ENCODE data around the gene NUMB. TPM values are rescaled to one million over a fixed set of nuclear protein-coding genes. Genes with fewer than 3 reads are reported as not detected.

The NUMB gene
- total and polyA plus RNA-seq, 4 donors: 27.2 to 99.3 (median 50.6) TPM

GRCh38 chr14:73258845-73259611, 199.3 kb downstream of the NUMB start:
- DNase-seq (peak in 1 of 2 donors; percentile 28), ATAC-seq (ENCODE audit: low FRiP score) (no peak)
- Histone ChIP-seq H3K9me3 (ENCODE audit: control insufficient read depth, low read length) (no peaks in the 10 kb centered on the region), H3K4me3 (ENCODE audit: low read length in 2 of 2) (no peak overlapping the region), H3K36me3 (ENCODE audit: control insufficient read depth in 1 of 2, insufficient read depth in 2 of 2, low read length in 1 of 2) (no peaks in the 10 kb centered on the region), H3K4me1 (ENCODE audit: control insufficient read depth in 1 of 2, insufficient read depth in 2 of 2, low read length in 2 of 2) (no peaks in the 10 kb centered on the region), H3K27ac (ENCODE audit: low read depth in 1 of 2, low read length in 2 of 2) (no peak overlapping the region), H3K27me3 (ENCODE audit: control insufficient read depth in 1 of 2, insufficient read depth in 2 of 2, low read length in 1 of 2) (no peaks in the 10 kb centered on the region)
- intact Hi-C loops (cut with DNase I): no loop called here
- 90 to 92% methylated on average over 19 to 20 of the region's 20 CpGs for WGBS, 2 donors

DNA sequence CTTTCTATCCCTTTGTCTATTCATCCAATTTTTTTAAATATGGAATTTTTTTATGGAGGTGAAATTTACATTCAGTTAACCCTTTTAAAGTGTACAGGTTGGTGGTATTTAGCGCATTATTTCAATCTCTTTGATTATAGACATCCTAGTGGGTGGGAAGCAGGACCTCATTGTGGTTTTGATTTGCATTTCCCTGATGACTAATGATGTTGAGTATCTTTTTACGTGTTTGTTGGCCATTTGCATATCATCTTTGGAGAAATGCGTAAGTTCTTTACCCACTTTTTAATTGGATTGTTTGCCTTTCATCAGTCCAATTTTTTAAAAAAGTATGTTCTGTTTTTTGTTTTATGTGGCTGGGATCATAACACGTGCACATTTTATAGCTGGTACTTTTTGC, 200.3 kb downstream of the NUMB start:
- 91 to 94% methylated on average over 4 of the region's 4 CpGs for WGBS, 2 donors
- Histone ChIP-seq H3K27me3 (ENCODE audit: control insufficient read depth in 1 of 2, insufficient read depth in 2 of 2, low read length in 1 of 2) (no peaks in the 10 kb centered on the region), H3K4me3 (ENCODE audit: low read length in 2 of 2) (no peak overlapping the region), H3K4me1 (ENCODE audit: control insufficient read depth in 1 of 2, insufficient read depth in 2 of 2, low read length in 2 of 2) (no peaks in the 10 kb centered on the region), H3K9me3 (ENCODE audit: control insufficient read depth, low read length) (no peaks in the 10 kb centered on the region), H3K27ac (ENCODE audit: low read depth in 1 of 2, low read length in 2 of 2) (no peak overlapping the region), H3K36me3 (ENCODE audit: control insufficient read depth in 1 of 2, insufficient read depth in 2 of 2, low read length in 1 of 2) (no peaks in the 10 kb centered on the region)
- DNase-seq: no peak
- intact Hi-C loops (cut with DNase I): no loop called here
- no peak for ATAC-seq (ENCODE audit: low FRiP score)

- no peak overlapping the region for H3K27ac ChIP-seq (ENCODE audit: low read depth in 1 of 2, low read length in 2 of 2)
- DNase-seq (peak in 1 of 2 donors; percentile 67), ATAC-seq (ENCODE audit: low FRiP score) (no peak)
- intact Hi-C loops (cut with DNase I): no loop called here
- no peak overlapping the region for H3K4me3 ChIP-seq (ENCODE audit: low read length in 2 of 2)
- H3K4me1 ChIP-seq (ENCODE audit: control insufficient read depth in 1 of 2, insufficient read depth in 2 of 2, low read length in 2 of 2): no peaks in the 10 kb centered on the region
- H3K9me3 ChIP-seq (ENCODE audit: control insufficient read depth, low read length): no peaks in the 10 kb centered on the region
- no peaks in the 10 kb centered on the region for H3K27me3 ChIP-seq (ENCODE audit: control insufficient read depth in 1 of 2, insufficient read depth in 2 of 2, low read length in 1 of 2)
- H3K36me3 ChIP-seq (ENCODE audit: control insufficient read depth in 1 of 2, insufficient read depth in 2 of 2, low read length in 1 of 2): no peaks in the 10 kb centered on the region
- 88 to 91% methylated on average over 9 of the region's 9 CpGs for WGBS, 2 donors
These were observed 202.6 kb downstream of the NUMB start for GRCh38 chr14:73255693-73256225.

- ATAC-seq (ENCODE audit: low FRiP score): no peak
- Histone ChIP-seq H3K4me1 (ENCODE audit: control insufficient read depth in 1 of 2, insufficient read depth in 2 of 2, low read length in 2 of 2) (no peaks in the 10 kb centered on the region), H3K27me3 (ENCODE audit: control insufficient read depth in 1 of 2, insufficient read depth in 2 of 2, low read length in 1 of 2) (no peaks in the 10 kb centered on the region), H3K9me3 (ENCODE audit: control insufficient read depth, low read length) (no peaks in the 10 kb centered on the region), H3K36me3 (ENCODE audit: control insufficient read depth in 1 of 2, insufficient read depth in 2 of 2, low read length in 1 of 2) (no peaks in the 10 kb centered on the region), H3K4me3 (ENCODE audit: low read length in 2 of 2) (no peak overlapping the region), H3K27ac (ENCODE audit: low read depth in 1 of 2, low read length in 2 of 2) (no peak overlapping the region)
- no peak for DNase-seq
- intact Hi-C loops (cut with DNase I): no loop called here
- WGBS, 2 donors: 94 to 95% methylated on average over 6 of the region's 6 CpGs
These were observed 203.3 kb downstream of the NUMB start for GRCh38 chr14:73255005-73255400.

DNA sequence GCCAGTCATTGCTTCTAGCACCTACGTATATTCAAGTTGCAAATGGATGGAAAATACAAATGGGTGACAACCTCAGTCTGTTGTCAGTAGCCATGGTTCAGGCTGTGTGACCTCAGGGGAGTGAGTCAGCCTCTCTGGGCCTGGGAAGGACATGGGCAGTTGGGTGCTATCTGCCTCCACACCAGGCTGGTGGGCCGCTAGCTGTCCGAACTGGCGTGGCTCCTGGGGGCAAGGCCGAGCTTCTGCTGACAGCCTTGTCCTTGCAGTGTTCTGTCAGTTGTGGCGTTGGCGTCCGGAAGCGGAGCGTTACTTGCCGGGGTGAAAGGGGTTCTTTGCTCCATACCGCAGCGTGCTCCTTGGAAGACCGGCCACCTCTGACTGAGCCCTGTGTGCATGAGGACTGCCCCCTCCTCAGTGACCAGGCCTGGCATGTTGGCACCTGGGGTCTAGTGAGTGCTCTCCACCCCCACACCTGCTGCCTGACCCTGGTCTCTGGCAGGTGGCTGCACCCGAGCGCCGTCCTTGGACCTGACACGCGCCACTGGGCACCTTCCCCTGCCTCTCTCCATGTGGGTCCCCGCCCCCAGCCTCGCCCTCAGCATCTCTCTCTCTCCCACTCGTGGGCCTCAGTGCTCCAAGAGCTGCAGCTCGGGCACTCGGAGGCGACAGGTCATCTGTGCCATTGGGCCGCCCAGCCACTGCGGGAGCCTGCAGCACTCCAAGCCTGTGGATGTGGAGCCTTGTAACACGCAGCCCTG, 203.9 kb downstream of the NUMB start:
- Histone ChIP-seq H3K27me3 (ENCODE audit: control insufficient read depth in 1 of 2, insufficient read depth in 2 of 2, low read length in 1 of 2) (no peaks in the 10 kb centered on the region), H3K27ac (ENCODE audit: low read depth in 1 of 2, low read length in 2 of 2) (no peak overlapping the region), H3K9me3 (ENCODE audit: control insufficient read depth, low read length) (no peaks in the 10 kb centered on the region), H3K4me3 (ENCODE audit: low read length in 2 of 2) (no peak overlapping the region), H3K4me1 (ENCODE audit: control insufficient read depth in 1 of 2, insufficient read depth in 2 of 2, low read length in 2 of 2) (no peaks in the 10 kb centered on the region), H3K36me3 (ENCODE audit: control insufficient read depth in 1 of 2, insufficient read depth in 2 of 2, low read length in 1 of 2) (no peaks in the 10 kb centered on the region)
- 91 to 94% methylated on average over 28 of the region's 28 CpGs for WGBS, 2 donors
- ATAC-seq (ENCODE audit: low FRiP score): no peak
- intact Hi-C loops (cut with DNase I): no loop called here
- peak in 1 of 2 donors; percentile 71 for DNase-seq

DNA sequence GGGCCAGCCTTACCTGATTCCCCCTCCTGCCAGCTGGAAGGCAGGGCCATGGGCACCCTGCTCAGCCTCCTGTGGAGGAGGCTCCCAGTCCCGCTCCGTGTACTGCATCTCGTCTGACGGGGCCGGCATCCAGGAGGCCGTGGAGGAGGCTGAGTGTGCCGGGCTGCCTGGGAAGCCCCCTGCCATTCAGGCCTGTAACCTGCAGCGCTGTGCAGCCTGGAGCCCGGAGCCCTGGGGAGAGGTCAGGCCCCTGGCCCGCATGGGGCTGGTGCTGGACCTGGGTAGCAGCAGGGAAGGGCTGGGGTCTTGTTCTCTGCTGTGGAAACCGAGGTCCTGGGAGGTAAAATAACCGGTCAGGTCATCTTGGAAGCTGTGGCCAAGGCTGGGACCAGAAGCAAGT, 204.6 kb downstream of the NUMB start:
- no peaks in the 10 kb centered on the region for H3K36me3 ChIP-seq (ENCODE audit: control insufficient read depth in 1 of 2, insufficient read depth in 2 of 2, low read length in 1 of 2)
- no peak overlapping the region for H3K27ac ChIP-seq (ENCODE audit: low read depth in 1 of 2, low read length in 2 of 2)
- peak; percentile 33 to 57 for DNase-seq
- no peaks in the 10 kb centered on the region for H3K4me1 ChIP-seq (ENCODE audit: control insufficient read depth in 1 of 2, insufficient read depth in 2 of 2, low read length in 2 of 2)
- no peak for ATAC-seq (ENCODE audit: low FRiP score)
- 92 to 96% methylated on average over 12 of the region's 12 CpGs for WGBS, 2 donors
- no peaks in the 10 kb centered on the region for H3K27me3 ChIP-seq (ENCODE audit: control insufficient read depth in 1 of 2, insufficient read depth in 2 of 2, low read length in 1 of 2)
- H3K9me3 ChIP-seq (ENCODE audit: control insufficient read depth, low read length): no peaks in the 10 kb centered on the region
- H3K4me3 ChIP-seq (ENCODE audit: low read length in 2 of 2): no peak overlapping the region
- intact Hi-C loops (cut with DNase I): no loop called here

GRCh38 chr14:73253323-73253610, 205.1 kb downstream of the NUMB start:
- no peak overlapping the region for H3K4me3 ChIP-seq (ENCODE audit: low read length in 2 of 2)
- no peak for ATAC-seq (ENCODE audit: low FRiP score)
- DNase-seq: no peak
- no peaks in the 10 kb centered on the region for H3K36me3 ChIP-seq (ENCODE audit: control insufficient read depth in 1 of 2, insufficient read depth in 2 of 2, low read length in 1 of 2)
- no peaks in the 10 kb centered on the region for H3K9me3 ChIP-seq (ENCODE audit: control insufficient read depth, low read length)
- no peaks in the 10 kb centered on the region for H3K4me1 ChIP-seq (ENCODE audit: control insufficient read depth in 1 of 2, insufficient read depth in 2 of 2, low read length in 2 of 2)
- H3K27ac ChIP-seq (ENCODE audit: low read depth in 1 of 2, low read length in 2 of 2): no peak overlapping the region
- WGBS, 2 donors: 93 to 94% methylated on average over 10 of the region's 10 CpGs
- intact Hi-C loops (cut with DNase I): no loop called here
- H3K27me3 ChIP-seq (ENCODE audit: control insufficient read depth in 1 of 2, insufficient read depth in 2 of 2, low read length in 1 of 2): no peaks in the 10 kb centered on the region

DNA sequence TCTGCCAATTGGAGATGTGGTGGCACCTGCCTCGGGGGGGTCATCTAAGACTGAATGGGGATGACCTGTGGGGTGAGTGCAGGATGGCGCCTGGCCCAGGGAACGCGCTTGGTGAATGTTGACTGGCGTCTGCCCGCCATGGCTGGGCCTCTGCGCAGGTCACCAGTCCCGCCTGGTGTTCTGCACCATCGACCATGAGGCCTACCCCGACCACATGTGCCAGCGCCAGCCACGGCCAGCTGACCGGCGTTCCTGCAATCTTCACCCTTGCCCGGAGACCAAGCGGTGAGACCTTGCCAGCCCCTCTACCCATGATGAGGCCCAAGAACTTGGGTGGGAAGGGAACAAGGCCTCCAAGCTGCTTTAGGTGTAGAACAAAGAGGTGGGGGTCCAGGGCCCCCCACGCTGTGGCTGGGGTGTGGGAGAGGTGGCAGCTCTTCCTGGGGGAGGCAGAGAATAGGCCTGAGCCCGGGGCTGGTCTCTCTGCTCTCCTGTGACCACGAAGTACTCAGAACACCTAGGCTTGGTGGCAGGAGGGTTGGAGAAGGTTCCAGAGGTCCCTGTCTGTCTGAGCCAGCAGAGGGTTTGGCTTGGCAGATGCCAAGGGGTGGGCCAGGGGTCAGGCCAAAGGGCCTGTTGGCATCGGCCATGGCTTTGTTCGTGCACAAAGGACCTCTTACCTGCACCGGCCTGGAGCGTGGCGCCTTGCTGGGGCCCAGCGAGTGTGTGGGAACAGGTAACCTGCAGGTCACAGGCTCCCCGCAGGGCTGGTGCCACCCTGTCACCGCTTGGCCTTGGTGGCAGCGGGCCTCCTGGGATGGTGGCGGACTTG, 205.6 kb downstream of the NUMB start:
- intact Hi-C loops (cut with DNase I): no loop called here
- DNase-seq (peak; percentile 44 to 73), ATAC-seq (ENCODE audit: low FRiP score) (no peak)
- no peaks in the 10 kb centered on the region for H3K4me1 ChIP-seq (ENCODE audit: control insufficient read depth in 1 of 2, insufficient read depth in 2 of 2, low read length in 2 of 2)
- WGBS, 2 donors: 89 to 92% methylated on average over 29 of the region's 29 CpGs
- H3K4me3 ChIP-seq (ENCODE audit: low read length in 2 of 2): no peak overlapping the region
- no peaks in the 10 kb centered on the region for H3K36me3 ChIP-seq (ENCODE audit: control insufficient read depth in 1 of 2, insufficient read depth in 2 of 2, low read length in 1 of 2)
- H3K9me3 ChIP-seq (ENCODE audit: control insufficient read depth, low read length): no peaks in the 10 kb centered on the region
- H3K27ac ChIP-seq (ENCODE audit: low read depth in 1 of 2, low read length in 2 of 2): no peak overlapping the region
- no peaks in the 10 kb centered on the region for H3K27me3 ChIP-seq (ENCODE audit: control insufficient read depth in 1 of 2, insufficient read depth in 2 of 2, low read length in 1 of 2)

Measured in aorta (tissue), 5 donors.